Daoy (cell line): ENCODE measurements around the gene GRHPR. TPM values are rescaled to one million over a fixed set of nuclear protein-coding genes. Genes with fewer than 3 reads are reported as not detected.
A peak's percentile ranks its signal among the peaks of the same experiment; 100 is the strongest.

Experiments used
- DNase-seq: peaks from one replicate; pipeline ENCODE4 v3.0.0-alpha.2; 2015; ENCODE audit warnings: low read depth
- total RNA-seq: library from RNA; depleted of rRNA; stranded (reverse); fragments of >200 nt; shearing (Covaris generic); gene quantifications from 2 replicates; pipeline ENCODE4 v1.2.3, GENCODE V29; 2014

Gene GRHPR
- total RNA-seq, 1 experiment from 2014 or later: 104 TPM

DNA sequence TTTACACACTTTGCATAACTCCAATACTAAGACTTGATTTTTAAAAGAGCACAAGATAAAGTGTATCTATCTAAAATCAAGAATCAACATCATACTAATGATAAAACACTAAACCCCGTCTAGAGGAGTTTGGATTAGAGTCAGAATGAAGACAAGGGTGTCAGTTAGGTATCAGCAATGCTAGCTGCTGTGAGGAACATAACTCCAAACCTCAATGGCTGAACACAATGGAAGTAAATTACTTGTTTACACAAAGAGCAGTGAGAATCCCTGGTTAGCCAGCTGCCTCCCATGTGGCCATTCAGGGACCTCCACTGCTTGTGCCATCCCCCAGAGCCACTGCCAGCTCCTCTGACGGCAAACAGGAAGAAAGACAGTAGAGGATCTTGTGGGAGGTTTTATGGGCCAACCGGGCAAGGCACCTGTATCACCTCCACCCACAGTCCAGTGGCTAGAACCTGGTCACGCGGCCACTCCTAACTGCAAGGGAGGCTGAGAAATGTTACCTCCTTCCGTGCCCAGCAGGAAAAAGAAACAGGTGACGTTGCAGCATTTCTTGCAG is 24.0 kb upstream of the GRHPR start:
- no peak for DNase-seq

DNA sequence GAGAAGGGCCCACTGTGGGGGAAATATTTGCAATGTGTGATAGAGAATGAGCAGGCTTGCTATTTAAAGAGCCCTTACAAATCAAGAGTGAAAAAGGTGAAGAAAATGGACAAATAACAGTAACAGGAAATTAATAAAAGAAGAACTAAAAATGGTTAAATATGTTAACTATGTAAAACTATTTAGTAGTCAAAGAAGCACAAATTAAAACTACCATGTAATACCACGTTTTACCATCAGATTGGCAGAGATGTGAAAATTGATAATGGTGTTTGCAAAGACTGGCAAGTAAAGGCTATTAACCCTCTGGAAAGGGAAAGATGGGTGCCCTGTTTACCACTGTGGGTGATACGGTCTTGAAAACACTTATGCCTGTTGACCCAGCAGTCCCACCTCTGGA is 23.2 kb upstream of the GRHPR start:
- DNase-seq: no peak

DNA sequence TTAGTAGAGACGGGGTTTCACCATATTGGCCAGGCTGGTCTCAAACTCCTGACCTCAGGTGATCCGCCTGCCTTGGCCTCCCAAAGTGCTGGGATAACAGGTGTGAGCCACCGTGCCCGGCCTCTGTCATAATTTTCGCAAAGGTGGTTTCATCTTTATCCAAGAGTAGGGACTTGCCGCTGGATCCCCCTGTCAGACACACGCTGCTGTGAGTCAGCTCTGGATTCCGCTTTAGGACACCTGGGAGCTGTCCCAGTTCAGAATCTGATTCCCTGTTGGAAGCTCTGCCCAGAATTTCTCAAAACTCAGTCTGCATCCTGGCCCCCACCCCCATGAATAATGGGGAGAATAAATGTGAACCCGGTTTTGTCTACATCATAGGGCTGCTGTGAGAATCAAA is 17.9 kb upstream of the GRHPR start:
- no peak for DNase-seq

DNA sequence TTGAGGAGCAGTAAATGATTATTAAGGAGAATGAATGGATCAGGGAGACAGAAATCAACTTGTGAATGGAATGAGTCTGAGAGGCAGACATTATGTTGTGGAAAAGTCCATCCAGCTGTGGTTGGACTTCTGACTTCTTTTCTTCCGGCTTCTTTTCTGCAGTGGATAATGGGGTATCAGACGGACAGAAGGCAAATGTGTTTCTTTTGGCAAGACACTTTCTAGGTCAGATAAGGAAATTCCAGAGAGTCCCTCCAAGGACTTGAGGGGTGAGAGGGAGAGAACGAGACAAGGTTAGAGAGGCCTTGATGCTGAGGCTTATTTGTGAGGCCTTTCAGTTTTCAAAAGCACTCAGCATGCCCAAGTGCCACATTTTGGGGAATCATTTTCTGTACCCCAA is 17.1 kb upstream of the GRHPR start:
- no peak for DNase-seq

DNA sequence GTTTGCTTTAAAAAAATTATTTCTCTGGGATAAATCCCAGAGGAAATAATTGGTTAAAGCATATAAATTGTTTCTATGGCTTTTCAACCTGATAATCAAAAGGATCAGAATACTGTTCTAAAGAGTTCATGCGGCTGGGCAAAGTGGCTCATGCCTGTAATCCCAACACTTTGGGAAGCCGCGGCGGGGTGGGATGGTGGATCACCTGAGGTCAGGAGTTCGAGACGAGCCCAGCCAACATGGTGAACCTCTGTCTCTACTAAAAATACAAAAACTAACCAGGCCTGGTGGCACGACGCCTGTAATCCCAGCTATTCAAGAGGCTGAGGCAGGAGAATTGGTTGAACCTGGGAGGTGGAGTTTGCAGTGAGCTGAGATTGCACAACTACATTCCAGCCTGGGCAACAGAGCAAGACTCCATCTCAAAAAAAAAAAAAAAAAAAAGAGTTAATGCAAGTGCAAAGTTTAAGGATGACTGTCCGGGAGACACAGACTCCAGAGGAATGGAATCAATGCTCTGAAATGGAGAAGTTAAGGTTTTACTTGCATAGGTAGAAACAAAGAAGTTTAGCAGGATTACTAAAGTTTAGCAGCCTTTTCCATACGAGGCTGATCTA is 16.6 kb upstream of the GRHPR start:
- no peak for DNase-seq

DNA sequence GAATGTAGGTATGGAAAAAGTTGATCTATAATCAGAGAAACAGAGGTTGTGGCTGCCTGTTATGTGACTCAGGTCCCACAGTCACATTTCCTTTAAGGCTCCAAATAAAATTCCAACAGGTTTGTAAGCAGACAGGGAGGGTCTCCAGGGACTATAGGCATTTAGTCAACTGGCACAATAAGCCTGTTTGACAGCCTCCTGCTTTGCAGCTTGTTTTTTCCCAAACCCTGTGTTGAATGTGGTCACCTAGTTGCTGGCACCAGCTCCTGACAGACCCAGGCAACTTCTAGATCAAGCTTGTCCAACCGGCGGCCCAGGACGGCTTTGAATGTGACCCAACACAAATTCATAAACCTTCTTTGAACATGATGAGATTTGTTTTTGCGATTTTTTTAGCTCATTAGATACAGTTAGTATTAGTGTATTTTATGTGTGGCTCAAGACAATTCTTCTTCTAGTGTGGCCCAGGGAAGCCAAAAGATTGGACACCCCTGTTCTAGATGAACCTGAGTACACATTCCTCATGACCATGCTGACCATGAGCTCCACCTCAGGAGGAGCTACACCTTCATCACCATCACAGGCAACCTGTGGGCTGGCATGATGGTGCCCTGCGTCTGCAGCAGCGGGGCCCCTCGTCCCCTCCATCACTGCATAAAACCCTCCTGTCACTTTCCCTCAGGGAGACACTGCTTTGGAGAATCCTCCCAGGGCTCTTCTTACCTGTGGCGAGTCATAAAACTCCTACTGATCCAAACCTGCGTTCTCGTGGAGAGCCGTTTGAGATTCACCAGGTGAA is 15.7 kb upstream of the GRHPR start:
- DNase-seq: no peak

DNA sequence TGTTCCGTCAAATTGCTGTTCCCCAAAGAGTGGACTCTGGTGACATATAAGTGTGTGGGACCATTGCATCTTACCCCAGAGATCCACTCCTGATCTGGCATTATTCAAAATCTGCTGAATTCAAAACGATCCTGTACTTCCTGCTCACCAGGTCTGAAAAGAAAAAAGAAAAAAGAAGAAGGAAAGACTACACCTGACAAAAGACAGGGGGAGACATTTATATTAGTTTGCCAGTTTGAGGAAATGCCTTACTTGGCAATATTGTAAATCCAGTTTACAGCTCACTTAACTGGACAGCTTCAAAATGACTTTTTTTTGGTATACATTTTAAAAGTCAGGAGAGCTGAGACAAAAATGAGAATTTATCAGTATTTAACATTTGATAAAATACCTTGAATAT is 15.0 kb upstream of the GRHPR start:
- no peak for DNase-seq

DNA sequence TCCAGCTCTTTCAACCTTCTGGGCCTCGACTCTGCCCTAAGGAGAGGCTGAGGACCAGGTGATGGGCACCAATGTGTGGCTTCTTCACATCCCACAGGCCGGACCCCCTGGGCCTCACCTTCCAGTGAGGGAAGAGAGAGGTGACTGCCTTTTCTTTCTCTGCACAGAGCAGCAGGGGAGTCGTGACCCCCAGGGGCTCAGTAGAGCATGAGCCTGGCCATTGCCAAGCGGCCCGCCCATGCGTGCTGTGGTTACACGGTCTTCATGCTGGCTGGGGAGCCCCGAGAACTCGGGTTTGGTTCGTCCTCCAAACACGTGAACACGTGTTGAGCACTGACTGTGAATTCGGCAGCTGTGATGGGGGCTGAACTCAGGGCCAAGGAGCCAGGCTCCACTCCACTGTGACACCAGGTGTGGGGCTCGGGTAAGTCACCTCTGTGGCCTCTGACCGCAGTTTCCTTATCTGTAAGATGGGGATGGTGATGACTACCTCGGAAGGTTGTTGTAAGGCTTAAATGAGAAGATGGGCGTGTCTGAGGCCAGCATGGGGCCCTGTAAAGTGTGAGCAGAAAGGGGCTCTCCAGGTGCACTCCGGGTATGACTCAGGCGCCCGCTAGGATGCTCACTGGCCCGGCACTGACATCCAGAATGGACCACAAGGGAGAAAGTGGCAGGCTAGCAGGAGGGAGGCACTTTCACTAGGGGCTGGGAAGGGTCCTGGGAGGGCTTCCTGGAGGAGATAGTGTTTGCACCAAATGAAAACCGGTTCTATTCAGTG is 13.4 kb upstream of the GRHPR start:
- DNase-seq: peak; percentile 25

DNA sequence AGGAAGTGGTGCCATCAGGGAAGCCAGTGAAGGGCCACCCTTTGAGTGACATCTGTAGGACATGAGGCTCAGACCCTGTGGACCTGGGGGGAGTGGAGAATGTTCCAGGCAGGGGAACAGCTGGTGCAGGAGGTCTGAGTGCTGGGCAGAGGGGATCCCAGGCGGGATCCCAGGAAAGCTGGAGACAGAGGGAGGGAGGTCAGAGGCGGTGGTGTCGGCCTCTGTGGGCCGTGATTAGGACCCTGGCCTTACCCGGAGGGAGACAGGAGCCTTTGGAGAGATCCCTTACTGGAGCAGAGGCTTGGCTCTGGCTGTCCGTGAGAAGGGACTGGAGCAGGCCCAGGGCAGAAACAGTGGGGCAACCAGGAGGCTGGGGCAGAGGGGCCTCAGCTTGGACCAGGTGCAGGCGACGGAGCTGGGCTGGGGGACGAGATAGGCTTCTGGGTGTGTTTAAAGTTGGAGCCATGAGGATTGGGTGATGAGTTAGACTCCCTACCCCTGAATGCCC is 12.1 kb upstream of the GRHPR start:
- no peak for DNase-seq

DNA sequence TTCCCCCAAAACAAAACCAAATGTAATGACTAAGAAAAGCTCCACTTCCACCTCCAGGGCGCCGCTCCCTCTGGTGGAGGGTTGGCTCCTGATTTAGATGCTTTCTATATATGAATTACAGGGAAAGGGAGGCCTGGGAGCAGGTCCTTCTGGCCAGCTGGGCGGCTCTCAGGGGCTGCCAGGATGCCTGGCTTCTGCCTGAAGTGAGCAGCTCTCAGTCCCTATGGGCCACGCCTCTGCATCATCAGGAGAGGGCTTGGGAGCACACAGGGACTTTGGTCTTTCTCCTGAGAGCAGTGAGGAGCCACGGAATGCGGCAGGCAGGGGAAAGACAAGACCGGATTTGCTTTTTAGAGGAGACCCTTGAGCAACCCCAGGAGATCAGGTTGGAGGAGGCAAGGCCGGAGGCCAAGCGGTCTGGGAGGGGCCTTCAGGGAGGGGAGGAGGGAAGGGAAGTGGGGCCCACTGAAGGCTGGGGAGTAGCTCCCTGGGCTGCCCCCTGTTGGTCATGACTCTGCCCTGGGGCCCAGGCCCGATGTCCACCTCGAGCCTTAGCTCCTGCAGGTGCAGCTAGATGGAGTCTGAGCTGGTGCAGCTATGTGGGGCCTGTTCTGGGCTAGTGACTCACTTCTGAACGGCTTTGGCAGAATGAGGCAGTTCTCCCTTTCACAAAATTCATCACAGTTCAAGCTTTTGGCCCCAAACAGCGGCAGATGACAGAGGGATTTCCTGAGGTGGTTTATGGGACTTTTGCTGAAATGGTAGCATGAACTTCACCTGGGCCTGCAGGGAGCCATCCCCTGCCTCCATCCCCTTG is 11.3 kb upstream of the GRHPR start:
- no peak for DNase-seq

DNA sequence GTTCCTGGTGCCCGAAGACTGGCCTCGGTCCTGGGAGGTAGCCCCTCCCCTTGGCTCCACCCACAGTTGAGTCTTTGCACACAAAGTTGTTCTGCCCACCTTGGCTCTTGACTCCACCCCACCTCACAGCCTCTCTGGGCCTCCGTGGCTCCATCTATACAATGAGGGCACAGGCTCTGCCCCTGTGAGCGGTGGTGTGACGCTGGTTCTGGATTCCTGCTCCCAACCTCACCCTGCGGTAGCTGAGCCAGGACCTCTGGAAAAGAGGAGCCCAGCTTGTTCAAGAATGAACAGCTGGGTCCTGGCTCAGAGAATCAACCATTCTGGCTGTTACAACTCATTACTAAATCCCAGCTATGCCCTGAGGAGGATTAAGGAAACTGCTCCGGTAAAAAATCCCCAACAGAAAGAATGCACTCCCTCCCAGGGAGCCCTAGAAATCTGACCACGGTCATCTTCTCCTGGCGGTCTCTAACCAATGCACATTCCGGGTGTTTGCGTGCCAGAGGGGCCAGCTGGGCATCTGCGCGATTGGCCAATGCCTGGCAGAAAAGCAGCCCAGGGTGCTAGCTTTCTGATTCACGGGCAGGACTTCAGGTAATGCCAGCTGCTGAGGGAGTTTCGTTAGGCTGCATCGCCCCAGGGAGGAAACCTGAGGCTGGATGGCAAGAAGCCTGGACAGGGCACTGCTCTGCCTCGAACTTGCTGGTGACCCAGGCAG is 9.9 kb upstream of the GRHPR start:
- peak; percentile 53 for DNase-seq

DNA sequence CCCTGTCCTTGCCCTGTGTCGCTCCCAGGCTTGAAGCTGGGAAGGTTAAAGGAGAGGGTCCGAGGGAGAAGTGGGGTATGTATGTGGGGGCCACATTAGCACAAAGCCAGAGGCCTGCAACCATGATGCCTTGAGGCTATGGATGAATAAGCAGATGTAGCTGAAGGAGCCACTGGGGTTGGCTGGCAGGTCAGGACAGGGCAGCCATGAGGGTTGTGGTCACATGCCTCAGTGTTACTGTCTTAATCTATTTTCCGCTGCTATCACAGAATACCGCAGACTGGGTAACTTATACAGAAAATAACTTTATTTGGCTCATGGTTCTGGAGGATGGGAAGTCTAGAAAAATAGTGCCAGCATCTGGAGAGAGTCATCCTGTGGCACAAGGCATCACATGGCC is 9.2 kb upstream of the GRHPR start:
- no peak for DNase-seq

DNA sequence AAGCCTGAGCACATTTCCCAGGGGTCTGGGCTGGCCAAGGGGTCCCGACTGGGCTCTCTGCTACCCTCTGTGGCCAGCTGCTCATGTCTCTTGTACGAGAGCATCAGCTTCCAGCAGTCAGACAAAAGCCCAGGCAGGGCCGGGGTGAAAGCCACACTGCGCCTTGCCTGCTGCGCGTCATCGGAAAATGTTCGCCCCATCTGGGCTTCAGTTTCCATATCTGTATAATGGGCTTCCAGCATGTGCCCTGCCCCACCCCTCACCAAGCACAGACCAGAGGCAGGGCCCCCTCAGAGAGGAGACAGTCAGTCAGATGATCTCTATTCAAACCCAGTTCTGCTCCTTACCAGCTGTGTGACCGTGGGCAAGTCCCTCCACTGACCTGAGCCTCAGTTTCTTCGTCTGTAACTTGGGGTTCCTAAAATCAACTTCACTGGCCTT is 8.0 kb upstream of the GRHPR start:
- DNase-seq: no peak

DNA sequence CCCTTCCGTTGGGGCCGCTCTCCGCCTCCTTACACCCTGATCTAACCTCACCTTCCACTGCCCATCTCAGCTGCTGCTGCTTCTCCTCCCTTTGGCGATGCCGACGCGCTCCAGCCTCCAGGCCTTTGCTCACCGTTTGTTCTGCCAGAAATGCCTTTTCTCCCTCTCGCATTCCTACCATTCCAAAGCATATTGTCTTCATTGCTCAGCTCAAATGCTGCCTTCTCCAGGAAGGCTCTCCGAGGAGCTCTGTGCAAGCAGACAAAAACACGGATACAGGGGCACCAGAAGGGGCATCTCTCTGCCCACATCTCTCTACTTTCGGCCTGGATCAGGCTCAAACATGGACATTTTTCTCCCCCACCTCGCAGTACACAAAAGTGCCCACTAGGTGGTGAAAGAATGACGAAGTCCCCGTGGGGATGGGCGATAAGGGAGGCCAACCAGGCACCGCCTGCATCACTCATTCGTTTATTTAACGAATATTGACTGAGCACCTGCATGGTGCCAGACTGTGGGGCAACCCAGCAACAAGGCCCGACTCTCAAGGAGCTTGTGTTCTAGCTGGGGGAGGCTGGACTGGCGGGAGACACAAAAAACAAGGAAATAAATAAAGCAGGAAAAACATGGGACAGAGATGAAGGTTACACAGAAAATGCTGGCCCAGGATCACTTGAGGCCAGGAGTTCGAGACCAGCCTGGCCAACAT is 7.3 kb upstream of the GRHPR start:
- DNase-seq: peak; percentile 78

DNA sequence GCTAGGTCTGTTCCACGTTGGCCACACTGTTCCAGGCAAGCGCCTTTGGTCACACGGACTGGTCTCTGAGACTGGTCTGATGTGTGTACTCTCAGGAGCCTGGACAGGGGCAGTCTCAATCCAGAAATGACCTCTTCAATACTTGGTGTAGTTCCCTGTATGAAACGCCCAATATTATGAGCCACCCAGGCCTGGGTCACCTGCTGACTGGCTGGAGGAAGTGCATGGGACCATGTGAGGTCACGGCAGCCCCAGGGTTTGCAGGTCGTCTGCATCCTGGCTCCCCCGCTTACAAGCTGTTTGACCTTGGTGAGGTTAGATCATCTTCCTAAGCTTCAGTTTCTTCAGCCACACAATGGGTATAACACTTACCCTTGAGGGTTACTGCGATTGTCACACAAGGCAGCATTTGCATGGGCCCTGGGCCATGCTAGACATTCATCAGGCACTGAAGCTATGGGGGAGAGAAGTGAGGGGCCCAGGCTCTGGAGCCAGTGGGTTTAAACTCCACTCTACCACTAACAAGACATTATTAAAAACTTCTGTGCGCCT is 5.2 kb upstream of the GRHPR start:
- DNase-seq: no peak

DNA sequence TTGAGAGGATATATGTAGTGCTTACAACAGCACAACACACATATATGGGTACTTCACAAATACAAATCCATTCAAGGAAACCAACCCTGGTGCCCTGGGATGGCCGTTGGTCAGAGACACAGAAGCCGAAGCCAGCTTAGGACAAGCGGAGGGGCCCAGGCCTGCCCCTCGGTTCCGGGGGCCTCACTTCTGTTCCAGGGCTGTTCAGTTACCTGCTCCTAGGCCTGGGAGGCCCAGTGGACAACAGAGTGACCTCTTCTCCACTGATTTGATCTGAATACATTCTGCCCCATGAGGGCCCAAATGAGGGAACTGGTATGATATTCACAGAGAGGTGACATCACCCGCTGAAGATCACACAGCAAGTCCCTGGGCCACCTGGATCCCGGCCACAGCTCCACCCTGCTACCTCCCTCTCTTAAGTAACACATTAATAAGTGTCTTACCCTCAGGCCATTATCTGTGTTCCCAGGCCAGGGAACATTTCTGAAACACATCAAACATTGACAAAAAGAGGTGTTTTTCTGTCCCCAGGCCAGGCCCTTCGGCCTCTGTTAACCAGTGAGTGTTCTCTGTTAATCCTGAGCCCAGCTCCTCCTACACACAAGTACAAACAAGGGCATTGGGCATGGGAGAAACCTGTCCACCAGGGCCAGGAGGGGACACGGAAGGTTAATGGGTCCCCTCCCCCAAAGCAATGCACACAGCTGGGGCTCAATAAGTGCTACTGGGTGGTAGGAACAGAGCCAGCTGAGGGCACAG is 4.5 kb upstream of the GRHPR start:
- DNase-seq: no peak

DNA sequence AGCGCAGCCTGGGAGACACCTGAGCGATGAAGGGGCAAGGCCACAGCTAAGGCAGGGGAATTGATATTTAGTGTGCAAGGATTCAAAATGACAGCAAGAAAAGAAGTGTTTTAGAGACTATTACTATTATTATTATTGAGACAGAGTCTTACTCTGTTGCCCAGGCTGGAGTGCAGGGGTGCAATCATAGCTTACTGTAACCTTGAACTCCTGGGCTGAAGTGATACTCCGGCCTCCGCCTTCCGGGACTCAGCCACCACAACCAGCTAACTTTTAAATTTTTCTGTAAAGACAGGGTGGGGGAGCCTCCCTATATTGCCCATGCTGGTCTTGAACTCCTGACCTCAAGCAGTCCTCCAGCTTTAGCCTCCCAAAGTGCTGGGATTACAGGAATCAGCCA is 3.3 kb upstream of the GRHPR start:
- no peak for DNase-seq

DNA sequence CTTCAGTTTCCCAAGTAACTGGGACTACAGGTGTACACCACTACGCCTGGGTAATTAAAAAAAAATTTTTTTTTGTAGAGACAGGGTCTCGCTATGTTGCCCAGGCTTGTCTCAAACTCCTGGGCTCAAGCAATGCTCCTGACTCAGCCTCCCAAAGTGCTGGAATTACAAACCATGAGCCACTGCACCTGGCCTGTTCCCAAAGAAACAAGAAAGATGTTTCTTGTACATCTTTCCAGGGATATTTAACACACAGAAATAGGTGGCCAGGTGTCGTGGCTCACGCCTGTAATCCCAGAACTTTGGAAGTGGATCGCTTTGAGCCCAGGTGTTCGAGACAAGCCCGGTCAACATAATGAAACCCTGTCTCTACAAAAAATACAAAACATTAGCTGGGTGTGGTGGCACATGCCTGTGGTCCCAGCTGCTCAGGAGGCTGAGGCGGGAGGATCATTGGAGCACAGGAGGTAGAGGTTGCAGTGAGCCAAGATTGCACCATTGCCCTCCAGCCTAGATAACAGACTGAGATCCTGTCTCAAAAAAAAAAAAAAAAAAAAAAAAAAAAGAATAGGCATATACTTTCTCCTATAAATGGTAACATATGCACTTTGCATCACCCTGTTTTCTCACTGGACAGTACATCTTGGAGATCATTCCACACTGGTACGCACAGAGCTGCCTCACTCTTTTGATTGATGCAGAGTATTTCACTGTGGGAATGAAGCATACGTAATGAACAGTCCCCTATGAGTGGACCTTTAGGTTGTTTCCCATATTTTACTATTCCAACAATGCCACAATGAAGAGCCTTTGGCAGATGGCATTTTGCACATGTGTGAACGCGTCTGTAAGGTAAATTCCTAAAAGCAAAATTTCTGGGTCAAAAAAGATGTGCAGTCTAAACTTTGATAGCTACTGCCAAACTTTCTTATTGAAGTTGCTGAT is 2.0 kb upstream of the GRHPR start:
- DNase-seq: no peak
